ENCODE measurements around the gene ARID3A. TPM values are rescaled to one million over a fixed set of nuclear protein-coding genes. Genes with fewer than 3 reads are reported as not detected.

ARID3A gene
- total RNA-seq, 2 experiments from 2014 or later = 25.1 to 36.0 TPM

GRCh38 chr19:1015061-1015781 lies 89.4 kb downstream of the ARID3A start:
- intact Hi-C loops (cut with DNase I, micrococcal nuclease) = no loop called here
- Mint-ChIP-seq H3K4me1 (peaks cover 27% of the 10 kb centered on the region), H3K36me3 (ENCODE audit: low read depth) (peaks cover 9% of the 10 kb centered on the region), H3K27me3 (no peaks in the 10 kb centered on the region), H3K9me3 (ENCODE audit: low read depth) (no peaks in the 10 kb centered on the region), H3K4me3 (no peak overlapping the region), H3K27ac (no peak overlapping the region)
- no peak for ATAC-seq
- POLR2A ChIA-PET = no interaction called here
- CTCF ChIA-PET = interaction anchor here (0.5 kb wide), 1 partner anchor 8 kb away, joined by 3 read pairs; no protein-coding TSS in a partner anchor
- DNase-seq = no peak

DNA sequence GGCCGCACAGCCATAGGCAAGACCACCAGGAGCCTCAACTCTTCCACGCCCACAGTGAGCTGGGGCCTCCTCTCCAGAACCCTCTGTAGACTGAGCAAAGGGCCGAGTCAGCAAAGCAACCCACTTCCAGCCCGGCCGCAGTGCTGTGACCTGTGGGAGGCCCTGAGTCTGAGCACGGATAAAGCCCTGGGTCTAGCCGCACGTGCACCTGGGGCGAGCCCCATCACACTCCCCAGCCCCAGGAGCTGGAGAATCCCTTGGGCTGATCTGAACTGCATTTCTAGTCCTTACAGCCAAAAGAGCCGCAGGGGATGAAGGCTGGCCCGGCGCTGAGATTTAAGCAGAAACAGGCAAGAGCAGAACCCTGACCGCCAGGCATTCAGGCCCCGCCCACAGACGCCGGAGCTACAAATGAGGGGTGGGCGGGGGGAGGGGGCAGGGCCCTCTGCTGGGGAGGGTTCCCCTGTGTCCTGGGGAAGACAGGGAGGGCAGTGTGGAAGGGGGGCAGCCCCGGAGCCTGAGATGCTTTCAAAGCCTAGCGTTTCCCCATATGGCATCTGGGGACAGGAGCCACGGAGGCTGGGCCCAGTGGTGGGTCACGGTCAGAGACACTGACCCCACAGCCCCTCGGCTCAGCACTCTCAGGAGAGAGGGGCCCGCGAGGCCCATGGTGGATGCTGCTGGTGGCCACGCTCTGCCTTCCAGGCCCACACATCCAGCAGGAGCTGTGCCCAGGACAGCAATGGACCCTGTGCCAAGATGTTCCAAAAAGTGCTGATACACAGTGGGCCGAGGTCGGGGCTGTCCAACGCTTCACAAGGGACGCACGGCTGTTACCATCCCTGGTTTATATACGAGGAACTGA lies 90.2 kb downstream of the ARID3A start:
- POLR2A ChIA-PET = interaction anchor here (0.5 kb wide), 1 partner anchor 387 kb away, joined by 8 read pairs; no protein-coding TSS in a partner anchor

GRCh38 chr19:1016647-1017114 lies 90.8 kb downstream of the ARID3A start:
- H3K9me3 Mint-ChIP-seq (ENCODE audit: low read depth) = no peaks in the 10 kb centered on the region
- ATAC-seq (no peak), DNase-seq (no peak)
- ChIA-PET POLR2A (no interaction called here), CTCF (interaction anchor here (1.3 kb wide), 1 partner anchor 33 kb away, joined by 4 read pairs; the partner anchor contains the start of gene WDR18)
- H3K36me3 Mint-ChIP-seq (ENCODE audit: low read depth) = peaks cover 9% of the 10 kb centered on the region
- H3K27me3 Mint-ChIP-seq = no peaks in the 10 kb centered on the region
- H3K4me3 Mint-ChIP-seq = no peak overlapping the region
- H3K4me1 Mint-ChIP-seq = peaks cover 29% of the 10 kb centered on the region
- intact Hi-C loops (cut with DNase I, micrococcal nuclease) = no loop called here
- peak overlapping the region; percentile 20 for H3K27ac Mint-ChIP-seq

More for the DNA sequence above, 90.2 kb downstream of the ARID3A start:
- intact Hi-C loops (cut with DNase I, micrococcal nuclease) = no loop called here
- Mint-ChIP-seq H3K4me3 (no peak overlapping the region), H3K4me1 (peaks cover 27% of the 10 kb centered on the region), H3K27me3 (no peaks in the 10 kb centered on the region), H3K36me3 (ENCODE audit: low read depth) (peaks cover 9% of the 10 kb centered on the region), H3K9me3 (ENCODE audit: low read depth) (no peaks in the 10 kb centered on the region), H3K27ac (no peak overlapping the region)
- DNase-seq (no peak), ATAC-seq (no peak)
- CTCF ChIA-PET = interaction anchor here (1.3 kb wide), 1 partner anchor 32 kb away, joined by 4 read pairs; the partner anchor contains the start of gene WDR18

- Mint-ChIP-seq H3K4me1 (peaks cover 32% of the 10 kb centered on the region), H3K9me3 (ENCODE audit: low read depth) (no peaks in the 10 kb centered on the region), H3K4me3 (no peak overlapping the region), H3K36me3 (ENCODE audit: low read depth) (peaks cover 9% of the 10 kb centered on the region), H3K27me3 (no peaks in the 10 kb centered on the region), H3K27ac (peak overlapping the region; percentile 20)
- DNase-seq (no peak), ATAC-seq (no peak)
- intact Hi-C loops (cut with DNase I, micrococcal nuclease) = no loop called here
- CTCF ChIA-PET = interaction anchor here (1.1 to 1.3 kb wide), 2 partner anchors 33 to 227 kb away, joined by 4 to 5 read pairs; partner anchors contain the start of gene WDR18
- POLR2A ChIA-PET = no interaction called here
Observed at GRCh38 chr19:1017115-1017905, 91.5 kb downstream of the ARID3A start.

GRCh38 chr19:1017906-1018305 lies 92.1 kb downstream of the ARID3A start:
- peaks cover 32% of the 10 kb centered on the region for H3K4me1 Mint-ChIP-seq
- no peak for DNase-seq
- no peak overlapping the region for H3K27ac Mint-ChIP-seq
- ATAC-seq = no peak
- H3K4me3 Mint-ChIP-seq = no peak overlapping the region
- intact Hi-C loops (cut with DNase I, micrococcal nuclease) = no loop called here
- CTCF ChIA-PET = interaction anchor here (1.1 kb wide), 1 partner anchor 227 kb away, joined by 5 read pairs; no protein-coding TSS in a partner anchor
- no peaks in the 10 kb centered on the region for H3K27me3 Mint-ChIP-seq
- no peaks in the 10 kb centered on the region for H3K9me3 Mint-ChIP-seq (ENCODE audit: low read depth)
- peaks cover 9% of the 10 kb centered on the region for H3K36me3 Mint-ChIP-seq (ENCODE audit: low read depth)
- POLR2A ChIA-PET = interaction anchor here (0.9 kb wide), 1 partner anchor 15 kb away, joined by 8 read pairs; no protein-coding TSS in a partner anchor

DNA sequence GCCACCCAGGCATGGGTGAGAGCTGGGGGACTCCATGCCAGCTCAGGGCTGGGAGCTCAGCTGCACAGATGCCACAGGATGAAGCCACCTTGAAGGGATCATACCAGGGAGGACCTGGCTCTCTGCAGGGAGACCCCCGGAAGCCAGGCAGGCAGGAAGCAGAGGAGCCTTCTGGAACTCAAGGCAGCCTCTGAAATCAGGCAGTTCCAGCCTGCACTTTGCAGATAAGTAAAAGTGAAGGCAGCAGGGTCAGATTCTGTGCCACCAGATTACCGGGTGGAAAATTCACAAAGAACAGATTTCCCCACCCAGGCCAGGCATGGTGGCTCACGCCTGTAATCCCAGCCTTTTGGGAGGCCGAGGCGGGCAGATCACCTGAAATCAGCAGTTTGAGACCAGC lies 92.6 kb downstream of the ARID3A start:
- ATAC-seq (no peak), DNase-seq (no peak)
- Mint-ChIP-seq H3K4me3 (peak overlapping the region; percentile 94), H3K27me3 (no peaks in the 10 kb centered on the region), H3K36me3 (ENCODE audit: low read depth) (peaks cover 9% of the 10 kb centered on the region), H3K4me1 (peaks cover 32% of the 10 kb centered on the region), H3K27ac (peak overlapping the region; percentile 47), H3K9me3 (ENCODE audit: low read depth) (no peaks in the 10 kb centered on the region)
- CTCF ChIA-PET = interaction anchor here (0.9 to 1.1 kb wide), 3 partner anchors 10 to 226 kb away, joined by 3 to 5 read pairs (median 3); no protein-coding TSS in a partner anchor
- POLR2A ChIA-PET = interaction anchor here (0.7 to 0.9 kb wide), 2 partner anchors 14 to 16 kb away, joined by 3 to 8 read pairs; no protein-coding TSS in a partner anchor
- intact Hi-C loops (cut with DNase I, micrococcal nuclease) = no loop called here

DNA sequence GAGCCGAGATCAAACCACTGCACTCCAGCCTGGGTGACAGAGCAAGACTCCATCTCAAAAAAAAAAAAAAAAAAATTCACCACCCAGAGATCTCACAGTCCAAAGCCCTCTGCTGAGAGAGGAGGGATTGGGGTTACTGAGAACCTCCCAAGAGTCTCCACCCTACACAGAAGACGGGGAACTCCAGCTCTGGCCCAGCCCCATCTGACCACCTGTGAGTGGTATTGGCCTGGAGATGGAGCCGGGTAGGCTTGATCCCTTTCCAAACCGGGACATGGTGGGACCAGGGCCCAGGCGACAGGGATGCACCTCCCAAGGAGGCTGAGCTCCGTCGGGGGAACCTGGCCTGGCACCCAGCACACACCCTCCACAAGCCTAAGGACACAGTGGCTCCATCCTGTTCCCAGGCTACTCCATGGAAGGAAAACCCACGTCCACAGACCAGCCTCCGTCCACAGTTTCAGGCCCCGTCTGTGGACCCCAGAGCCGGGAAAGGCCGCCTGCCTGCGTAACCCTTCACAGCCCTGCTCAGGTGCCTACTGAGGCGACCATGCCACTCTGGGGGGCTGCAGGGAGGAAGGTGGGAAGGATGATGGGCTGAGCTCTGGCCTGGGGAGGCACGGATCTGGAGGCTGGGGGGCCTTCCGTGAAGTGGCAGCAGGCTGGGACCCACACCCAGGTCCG lies 93.2 kb downstream of the ARID3A start:
- peak overlapping the region; percentile 94 for H3K4me3 Mint-ChIP-seq
- intact Hi-C loops (cut with DNase I, micrococcal nuclease) = no loop called here
- no peaks in the 10 kb centered on the region for H3K9me3 Mint-ChIP-seq (ENCODE audit: low read depth)
- ATAC-seq (no peak), DNase-seq (no peak)
- ChIA-PET CTCF (interaction anchor here (0.9 to 1.2 kb wide), 3 partner anchors 9 to 37 kb away, joined by 3 to 4 read pairs (median 3); no protein-coding TSS in a partner anchor), POLR2A (interaction anchor here (0.6 to 0.9 kb wide), 4 partner anchors 10 to 250 kb away, joined by 3 to 8 read pairs (median 3); partner anchors contain the start of gene CIRBP)
- H3K27me3 Mint-ChIP-seq = no peaks in the 10 kb centered on the region
- peaks cover 9% of the 10 kb centered on the region for H3K36me3 Mint-ChIP-seq (ENCODE audit: low read depth)
- H3K27ac Mint-ChIP-seq = peak overlapping the region; percentile 47
- peaks cover 32% of the 10 kb centered on the region for H3K4me1 Mint-ChIP-seq

GRCh38 chr19:1019616-1019961 lies 93.8 kb downstream of the ARID3A start:
- Mint-ChIP-seq H3K4me3 (peak overlapping the region; percentile 94), H3K36me3 (ENCODE audit: low read depth) (peaks cover 7% of the 10 kb centered on the region), H3K4me1 (peaks cover 32% of the 10 kb centered on the region), H3K27ac (no peak overlapping the region), H3K9me3 (ENCODE audit: low read depth) (no peaks in the 10 kb centered on the region), H3K27me3 (no peaks in the 10 kb centered on the region)
- DNase-seq (no peak), ATAC-seq (no peak)
- intact Hi-C loops (cut with DNase I, micrococcal nuclease) = no loop called here
- CTCF ChIA-PET = interaction anchor here (0.6 to 1.9 kb wide), 4 partner anchors 9 to 60 kb away, joined by 3 to 5 read pairs (median 4); no protein-coding TSS in a partner anchor
- POLR2A ChIA-PET = interaction anchor here (0.6 to 0.9 kb wide), 3 partner anchors 10 to 249 kb away, joined by 3 to 4 read pairs (median 3); partner anchors contain the start of gene CIRBP

DNA sequence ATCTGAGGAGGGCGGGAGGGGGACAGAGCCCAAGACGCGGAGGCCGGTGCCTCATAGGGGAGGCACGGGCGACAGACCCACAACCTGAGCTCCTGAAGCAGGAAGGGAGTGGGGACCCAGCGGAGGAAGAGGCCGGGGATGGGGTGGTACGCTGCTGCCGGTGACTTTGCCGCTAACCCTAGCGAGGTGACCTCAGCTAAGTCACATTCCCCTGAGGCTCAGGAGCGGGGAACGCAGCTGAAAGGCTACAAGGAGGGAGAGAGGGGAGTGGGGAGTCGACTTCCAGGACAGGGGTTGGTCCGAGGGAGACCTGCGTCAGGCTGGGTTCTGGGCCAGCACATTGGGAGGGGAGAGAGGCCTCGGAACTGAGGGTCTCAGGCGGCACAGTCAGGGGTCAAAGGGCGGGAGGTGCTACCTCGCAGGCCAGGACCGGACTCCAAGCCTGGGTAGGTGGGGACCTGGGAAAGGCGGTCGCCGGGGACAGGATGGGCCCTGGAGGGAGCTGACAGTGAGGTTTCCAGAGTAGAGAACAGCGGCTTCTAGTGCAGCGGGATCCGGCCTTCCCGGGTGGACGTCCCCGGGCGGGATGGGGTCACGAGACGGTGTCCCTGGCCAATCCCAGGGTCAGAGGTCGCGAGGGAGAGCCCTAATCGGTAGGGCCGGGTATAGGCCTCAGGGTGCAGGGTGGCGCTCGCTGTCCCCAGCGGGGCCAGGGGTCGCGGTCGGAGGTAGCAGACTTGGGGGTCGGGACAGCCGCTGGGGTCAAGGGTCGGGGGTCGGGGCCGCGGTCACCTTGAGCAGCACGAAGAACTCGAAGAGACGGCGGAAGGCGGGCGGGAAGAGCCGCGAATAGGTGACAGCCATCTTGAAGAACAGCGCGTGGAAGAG lies 94.4 kb downstream of the ARID3A start:
- Mint-ChIP-seq H3K9me3 (ENCODE audit: low read depth) (no peaks in the 10 kb centered on the region), H3K4me3 (peak overlapping the region; percentile 94), H3K27me3 (no peaks in the 10 kb centered on the region), H3K27ac (peak overlapping the region; percentile 80), H3K36me3 (ENCODE audit: low read depth) (peaks cover 7% of the 10 kb centered on the region), H3K4me1 (peaks cover 34% of the 10 kb centered on the region)
- ATAC-seq = no peak
- POLR2A ChIA-PET = interaction anchor here (0.6 to 0.9 kb wide), 5 partner anchors 9 to 422 kb away, joined by 3 to 4 read pairs (median 4); partner anchors contain the start of gene CIRBP
- DNase-seq = peak; percentile 57
- intact Hi-C loops (cut with DNase I, micrococcal nuclease) = loop anchor here (2.0 to 5.0 kb wide), 5 partner anchors 21 to 357 kb away; partner anchors contain the start of genes ABCA7 (in 1 of the 2), ARHGAP45 (in 1 of the 2) and RNF126 (in 1 of the 2)
- CTCF ChIA-PET = interaction anchor here (0.6 to 1.9 kb wide), 3 partner anchors 39 to 61 kb away, joined by 3 to 5 read pairs (median 4); no protein-coding TSS in a partner anchor

All from activated CD4-positive, alpha-beta T cell treated with anti-CD3 and anti-CD28 coated beads for 36 hours (primary cell).